Smooth muscle cell of the brain vasculature (primary cell): ENCODE measurements around the gene ARID3C.

Source experiments
- DNase-seq: peaks from one replicate; pipeline ENCODE4 v3.0.0-alpha.2; 2012; ENCODE audit warnings: low read depth, low spot score

Gene ARID3C, protein sequence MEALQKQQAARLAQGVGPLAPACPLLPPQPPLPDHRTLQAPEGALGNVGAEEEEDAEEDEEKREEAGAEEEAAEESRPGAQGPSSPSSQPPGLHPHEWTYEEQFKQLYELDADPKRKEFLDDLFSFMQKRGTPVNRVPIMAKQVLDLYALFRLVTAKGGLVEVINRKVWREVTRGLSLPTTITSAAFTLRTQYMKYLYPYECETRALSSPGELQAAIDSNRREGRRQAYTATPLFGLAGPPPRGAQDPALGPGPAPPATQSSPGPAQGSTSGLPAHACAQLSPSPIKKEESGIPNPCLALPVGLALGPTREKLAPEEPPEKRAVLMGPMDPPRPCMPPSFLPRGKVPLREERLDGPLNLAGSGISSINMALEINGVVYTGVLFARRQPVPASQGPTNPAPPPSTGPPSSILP

DNA sequence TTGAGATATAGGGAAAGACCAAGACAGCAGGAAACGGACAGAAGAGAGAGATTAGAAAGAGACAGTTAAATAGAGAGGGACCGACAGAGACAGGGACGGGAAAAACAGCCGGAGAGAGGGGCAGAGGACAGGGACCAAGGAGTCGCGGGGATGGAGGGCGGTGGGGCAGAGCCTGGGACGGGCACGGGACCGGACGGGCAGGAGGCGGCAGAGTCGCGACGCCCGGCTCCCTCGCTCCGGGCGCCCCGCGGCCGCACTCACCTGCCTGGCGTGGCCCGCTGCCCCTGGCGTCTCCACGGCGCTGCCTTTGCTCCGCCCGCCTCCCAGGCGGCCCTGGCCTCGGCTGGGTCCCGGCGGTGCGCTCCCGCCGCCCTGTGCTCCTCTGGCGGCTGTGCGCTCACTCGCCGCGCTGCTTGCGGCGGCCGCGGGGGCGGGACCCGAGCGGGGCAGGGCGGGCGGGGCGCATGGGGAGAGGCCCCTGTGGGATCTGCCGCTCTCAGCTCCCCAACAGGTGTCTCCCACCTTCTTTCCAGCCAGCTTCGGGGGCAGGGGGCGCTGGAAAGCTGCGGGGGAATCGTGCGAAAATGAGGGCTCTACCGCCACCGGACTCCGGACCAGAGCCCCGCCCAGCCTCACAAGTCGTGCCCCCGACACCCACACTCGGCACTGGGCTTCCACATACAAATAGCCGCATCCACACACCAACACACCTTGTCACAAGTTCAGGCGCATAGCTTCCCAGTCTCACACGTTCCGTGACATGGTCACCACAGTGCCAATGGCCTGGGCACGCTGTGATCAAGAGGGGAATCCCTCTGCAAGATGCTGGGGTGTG, at the start of gene ARID3C:
Gene ARID3C, minus strand, starts transcription at position 411 of the 835 bp plus-strand sequence. CDS start 1,052 bp downstream, outside the sequence.
- DNase-seq, result no peak

DNA sequence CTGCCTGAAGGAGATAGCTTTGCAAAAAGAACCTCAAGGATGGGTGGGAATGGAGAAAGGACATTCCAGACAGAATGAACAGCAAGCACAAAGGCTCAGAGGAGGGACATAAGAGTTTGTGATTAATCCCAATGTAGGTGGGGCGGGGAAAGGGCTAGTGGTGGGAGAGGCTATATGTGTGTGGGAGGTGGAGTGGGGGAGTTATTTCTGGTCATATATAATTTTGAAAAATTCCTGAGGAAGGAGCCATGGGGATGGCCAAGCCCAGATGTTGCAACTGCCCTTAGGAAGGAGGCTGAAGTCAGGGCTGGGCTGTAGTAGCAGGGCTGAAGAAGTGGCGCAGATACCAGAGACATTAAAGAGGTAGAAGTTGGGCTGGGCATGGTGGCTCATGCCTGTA, 47.0 kb upstream of the ARID3C start:
- no peak for DNase-seq

DNA sequence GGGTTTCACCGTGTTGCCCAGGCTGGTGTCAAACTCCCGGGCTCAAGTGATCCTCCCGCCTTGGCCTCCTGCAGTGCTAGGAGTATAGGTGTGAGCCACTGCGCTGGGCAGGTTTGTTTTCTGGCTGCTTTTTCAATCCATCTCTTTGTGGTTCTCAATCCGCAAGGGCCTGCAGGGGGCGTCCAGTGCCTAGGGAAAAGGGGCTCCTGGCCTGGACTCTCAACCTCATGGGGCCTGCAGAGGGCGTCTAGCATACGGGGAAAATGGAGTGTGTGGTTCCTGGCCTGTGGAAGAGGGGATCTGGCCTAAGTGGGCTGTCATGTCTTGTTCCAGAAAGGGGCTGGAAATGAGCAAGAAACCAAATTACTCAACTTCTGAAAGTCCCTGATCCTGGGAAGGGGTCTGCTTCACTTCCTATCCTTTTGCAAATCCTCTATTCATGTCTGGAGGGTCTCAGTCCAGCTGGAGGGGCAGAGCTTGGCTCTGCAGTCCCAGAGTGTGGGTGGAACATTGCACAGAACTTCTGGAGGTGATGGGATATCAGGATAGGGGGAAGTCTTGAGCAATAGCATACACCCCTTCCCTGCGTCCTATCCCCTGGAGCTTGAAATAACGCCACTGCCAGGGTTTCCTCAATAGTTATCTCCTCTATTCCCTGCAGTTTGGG, 46.3 kb upstream of the ARID3C start:
- DNase-seq, result no peak

DNA sequence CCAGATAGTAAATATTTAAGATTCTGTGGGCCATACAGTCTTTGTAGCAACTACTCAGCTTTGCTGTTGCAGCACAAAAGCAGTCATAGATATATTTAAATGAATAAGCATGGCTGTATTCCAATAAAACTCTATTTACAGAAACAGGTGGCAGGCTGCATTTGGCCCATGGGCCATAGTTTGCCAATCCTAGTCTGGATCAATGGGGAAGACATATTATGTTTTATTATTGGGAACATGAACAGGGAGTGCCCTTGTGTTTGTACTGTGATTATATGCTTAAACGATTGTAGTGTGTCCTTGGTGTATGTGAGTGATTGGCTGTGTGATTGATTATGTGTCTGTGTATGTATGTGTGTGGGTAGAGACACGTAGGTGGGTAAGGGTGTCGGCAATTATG, 45.6 kb upstream of the ARID3C start:
- DNase-seq, result no peak

DNA sequence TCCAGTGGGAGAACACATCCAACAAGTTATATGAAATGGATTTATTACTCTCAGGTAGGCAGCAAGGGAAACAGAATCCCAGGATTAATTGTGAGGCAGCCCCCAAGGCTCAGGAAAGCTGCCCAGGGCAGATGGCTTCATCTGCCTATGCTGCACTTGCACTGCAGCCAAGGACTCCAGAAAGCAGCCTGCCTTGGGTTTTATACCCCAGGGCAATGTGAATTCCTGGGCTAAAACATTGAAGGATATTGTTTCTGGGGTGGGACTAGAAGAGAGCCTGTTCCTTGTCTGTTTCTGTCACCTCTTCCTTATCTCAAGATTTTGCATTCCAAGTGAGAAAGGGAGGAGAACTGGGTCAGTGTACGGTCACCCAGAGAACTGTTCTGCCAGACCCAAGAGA, 42.4 kb upstream of the ARID3C start:
- no peak for DNase-seq

DNA sequence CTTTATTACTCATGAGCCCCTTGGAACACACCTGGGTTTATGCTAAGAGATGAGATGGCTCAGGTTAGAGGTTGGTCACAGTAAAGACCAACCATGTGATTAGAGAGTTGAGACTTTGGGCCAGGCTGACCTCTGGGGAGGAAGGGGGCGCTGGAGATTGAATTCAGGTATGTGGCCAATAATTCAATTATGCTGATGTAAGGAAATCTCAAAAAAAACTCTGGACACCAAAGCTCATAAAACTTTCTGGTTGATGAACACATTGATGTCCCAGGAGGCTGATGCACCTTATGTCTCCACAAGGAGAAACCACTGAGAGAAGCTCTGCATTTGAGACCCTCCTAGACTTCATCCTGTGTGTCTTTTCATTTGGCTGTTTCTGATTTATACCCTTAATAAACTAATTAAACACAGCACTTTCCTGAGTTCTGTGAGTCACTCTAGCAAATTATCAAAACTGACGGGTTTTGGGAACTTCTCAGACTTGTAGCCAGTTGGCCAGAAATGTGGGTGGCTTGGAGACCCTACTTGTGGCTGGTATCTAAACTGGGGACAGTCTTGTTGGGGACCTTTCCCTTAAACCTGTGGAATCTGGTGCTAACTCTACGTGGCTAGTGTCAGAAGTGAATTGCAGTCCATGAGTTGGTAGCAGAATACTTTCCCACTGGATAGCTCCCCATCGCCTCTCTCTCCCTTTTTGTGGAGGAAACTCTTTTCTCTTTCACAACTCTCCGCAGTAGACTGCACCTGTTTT, 41.1 kb upstream of the ARID3C start:
- DNase-seq, result no peak

DNA sequence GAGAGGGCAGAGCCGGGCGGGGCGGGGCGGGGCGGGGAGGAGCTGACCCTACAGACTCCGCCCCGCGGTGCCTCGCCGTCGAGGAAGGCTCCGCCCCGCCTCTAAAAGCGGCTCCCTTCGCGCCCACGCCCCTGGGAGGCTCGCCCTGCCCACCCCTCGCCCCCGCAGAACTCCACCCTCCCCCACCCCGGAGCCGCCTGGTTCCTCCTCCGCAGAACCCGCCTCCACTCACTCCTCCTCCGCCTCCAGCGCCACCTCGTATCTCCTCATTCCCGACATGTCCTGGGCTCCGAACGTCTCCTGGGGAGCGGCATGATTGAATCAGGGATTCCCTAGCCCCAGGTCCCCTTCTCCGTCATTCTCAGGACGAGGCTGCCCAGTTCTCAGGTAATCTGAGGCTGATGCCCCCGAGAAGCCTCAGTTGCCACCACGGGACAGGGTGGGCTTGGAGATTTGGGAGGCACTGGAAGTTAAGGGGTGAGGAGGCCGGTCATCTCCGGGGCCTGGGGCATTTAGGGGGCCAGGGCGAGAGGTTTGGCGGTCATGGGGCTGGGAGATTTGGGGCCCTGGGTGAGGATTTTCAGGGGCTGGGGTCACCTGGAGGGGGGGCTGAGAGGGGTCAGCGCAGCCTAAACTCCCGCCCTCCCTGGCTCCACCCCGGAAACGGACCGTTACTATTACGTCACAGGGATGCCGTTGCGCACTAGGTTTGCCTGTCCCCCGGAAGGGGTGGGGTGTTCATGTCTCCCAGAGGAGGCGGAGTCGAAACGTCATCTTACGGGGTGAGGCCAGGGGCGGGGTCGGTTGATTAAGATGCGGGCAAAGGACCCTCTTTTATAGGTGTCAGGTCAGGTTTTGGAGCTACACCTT, 36.8 kb upstream of the ARID3C start:
- DNase-seq, result peak; percentile 77

DNA sequence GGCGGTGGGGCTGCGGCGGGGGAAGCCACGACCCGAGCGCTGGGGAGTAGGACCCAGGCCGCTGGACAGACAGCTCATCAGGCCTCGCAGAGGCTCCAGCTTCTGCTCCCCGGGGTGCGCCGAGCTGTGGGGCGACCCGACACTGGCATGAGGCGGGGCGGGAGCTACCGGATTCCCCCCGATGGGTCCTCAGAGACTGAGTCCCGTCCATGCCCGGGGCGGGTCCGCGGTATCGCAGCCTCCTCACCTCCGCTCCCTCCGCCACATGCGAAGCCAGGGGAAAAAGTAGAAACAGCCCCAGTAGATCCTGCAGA, 36.2 kb upstream of the ARID3C start:
- no peak for DNase-seq

DNA sequence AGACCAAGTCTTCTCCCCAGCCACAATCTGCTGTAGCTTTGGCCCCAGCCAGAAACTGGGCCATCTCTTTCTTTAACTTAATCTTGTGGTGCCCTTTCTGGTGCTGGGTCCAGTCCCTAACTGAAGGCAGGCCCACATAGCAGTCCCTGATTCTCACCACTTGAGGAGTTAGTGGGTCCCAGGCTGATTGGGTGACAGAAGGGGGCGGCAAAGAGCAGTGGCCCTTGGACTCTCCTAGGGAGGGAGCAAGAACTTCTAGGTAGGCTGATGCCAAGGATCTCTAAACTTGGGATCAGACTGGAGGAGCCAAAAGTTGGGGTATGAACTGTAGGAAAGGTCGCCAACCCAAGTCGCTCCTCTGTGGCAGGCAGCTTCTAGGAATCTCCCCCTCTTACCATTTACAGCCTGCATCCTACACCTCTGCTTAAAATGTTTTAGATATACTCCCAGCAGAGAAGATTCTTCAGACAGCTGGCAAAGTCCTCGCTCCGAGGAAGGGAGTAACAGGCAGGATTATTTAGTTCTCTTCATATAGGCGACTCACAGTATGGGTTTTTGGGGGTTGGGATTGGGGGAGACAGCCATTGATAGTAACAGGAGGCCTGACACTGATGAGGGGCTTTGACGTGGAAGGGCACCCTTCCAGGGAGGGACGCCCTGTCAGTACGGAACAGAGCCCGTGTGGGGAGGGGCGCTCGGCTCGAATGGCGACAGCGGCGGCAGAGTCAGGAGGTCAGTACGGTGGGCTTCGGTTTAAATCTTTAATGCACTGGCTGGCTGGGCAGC, 35.6 kb upstream of the ARID3C start:
- DNase-seq, result peak; percentile 51

DNA sequence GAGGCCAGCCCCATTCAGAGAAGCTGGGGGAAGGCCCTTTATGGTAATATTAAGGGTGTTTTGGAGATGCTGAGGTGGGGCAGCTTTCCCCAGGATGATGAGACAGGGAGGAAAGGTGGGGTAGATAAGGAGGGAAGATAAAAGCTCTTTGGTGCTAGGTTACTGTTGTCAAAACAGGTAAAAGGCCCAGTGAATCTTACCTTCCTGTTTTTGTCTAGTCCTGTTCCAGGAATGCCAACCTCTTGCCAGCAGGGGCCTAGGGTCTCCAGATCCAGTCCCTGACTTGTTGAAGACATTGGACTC, 34.4 kb upstream of the ARID3C start:
- DNase-seq, result no peak

DNA sequence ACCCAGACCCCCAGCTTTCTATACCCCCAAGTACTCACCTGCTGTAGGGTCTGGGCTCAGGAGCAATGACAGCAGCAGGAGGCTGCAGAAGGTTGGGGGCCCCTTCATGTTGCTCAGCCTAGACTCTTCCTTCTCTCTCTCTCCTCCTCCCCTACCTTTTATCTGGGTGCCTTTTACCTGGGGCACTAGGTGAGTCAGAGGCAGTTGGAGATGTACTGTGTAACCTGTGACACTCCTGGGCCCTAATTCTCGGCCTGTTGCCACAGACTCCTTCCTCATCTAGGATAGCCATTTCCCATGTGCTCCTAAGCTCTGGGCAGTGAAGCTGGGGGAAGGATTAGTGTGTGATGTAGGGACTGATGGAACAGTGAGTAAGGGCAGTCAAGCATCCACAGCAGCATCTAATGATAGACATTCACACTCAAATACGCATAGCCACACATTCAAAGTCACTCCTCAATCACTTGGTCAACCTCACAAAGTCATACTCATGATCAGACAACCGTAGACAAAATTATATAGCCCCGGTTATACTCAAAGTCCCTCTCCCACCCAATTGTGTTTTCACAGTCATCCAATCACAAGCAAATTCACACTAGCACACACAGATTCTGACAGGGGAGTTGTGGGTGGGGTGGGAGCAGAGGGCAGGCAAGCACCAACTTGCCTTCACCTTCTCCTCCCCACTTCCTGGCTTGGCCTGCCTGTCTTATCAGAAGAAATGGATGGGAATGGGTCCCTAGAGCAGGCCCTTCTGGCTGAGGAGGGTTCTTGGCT, 33.8 kb upstream of the ARID3C start, which contains the start of gene CCL27:
Gene CCL27, minus strand, starts transcription at position 132 of the 777 bp plus-strand sequence. Its CDS starts 24 bp downstream, at position 108.
- DNase-seq, result no peak

DNA sequence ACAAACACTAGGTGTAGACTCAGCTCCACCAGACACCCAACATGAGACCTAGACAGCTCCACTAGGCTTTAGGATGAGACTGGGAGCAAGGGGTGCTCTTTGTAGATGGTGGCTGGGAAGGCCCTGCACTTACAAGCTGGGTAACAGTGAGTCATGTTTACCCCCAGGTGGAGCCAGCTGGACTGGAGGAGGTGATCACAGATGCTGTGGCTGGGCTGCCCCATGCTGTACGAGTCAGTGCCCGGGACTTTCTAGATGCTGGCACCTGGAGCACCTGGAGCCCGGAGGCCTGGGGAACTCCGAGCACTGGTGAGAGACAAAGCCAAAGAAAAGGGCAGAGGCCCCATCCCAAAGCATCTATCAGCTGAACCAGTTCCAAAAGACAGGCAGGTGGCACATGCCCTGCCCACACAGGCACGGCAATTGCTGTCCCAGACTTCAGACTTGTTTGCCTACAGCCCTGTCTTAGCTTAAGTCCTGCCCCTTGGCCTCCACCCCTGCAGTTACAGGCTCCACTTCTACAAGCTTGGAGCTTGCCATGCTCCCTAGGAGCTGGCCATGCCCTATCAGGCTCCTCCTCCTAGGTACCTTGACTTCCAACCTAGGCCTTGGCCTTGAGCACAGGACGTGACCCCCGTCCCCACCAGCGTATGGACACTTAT, 30.9 kb upstream of the ARID3C start:
- DNase-seq, result no peak

DNA sequence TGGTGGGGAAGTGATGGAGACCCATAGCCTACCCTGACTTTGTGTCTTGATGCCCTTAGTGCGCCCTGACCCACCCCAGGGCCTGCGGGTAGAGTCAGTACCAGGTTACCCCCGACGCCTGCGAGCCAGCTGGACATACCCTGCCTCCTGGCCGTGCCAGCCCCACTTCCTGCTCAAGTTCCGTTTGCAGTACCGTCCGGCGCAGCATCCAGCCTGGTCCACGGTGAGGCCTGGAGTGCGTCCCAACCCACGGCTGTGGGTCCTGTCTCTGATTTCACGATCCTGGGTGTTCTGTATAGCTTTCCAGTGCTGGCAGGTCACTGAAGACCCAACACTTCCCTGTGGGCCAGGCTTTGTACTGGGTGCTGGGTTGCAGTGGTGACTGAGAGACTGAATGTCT, 29.6 kb upstream of the ARID3C start:
- DNase-seq, result no peak

DNA sequence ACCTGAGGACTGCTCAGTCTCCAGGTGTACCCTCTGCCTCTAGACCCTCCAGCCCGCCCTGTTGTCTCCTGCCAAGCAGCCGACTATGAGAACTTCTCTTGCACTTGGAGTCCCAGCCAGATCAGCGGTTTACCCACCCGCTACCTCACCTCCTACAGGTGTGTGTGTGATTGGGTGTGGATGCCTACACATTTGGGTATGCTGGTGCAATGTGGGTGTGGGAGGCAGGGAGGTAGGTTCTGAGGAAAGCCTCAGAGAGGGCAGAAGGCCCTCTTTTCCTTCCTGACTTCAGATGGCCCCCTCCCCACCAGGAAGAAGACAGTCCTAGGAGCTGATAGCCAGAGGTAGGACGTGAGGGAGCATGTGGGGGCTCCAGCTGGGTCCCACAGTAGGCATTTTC, 28.1 kb upstream of the ARID3C start:
- no peak for DNase-seq

DNA sequence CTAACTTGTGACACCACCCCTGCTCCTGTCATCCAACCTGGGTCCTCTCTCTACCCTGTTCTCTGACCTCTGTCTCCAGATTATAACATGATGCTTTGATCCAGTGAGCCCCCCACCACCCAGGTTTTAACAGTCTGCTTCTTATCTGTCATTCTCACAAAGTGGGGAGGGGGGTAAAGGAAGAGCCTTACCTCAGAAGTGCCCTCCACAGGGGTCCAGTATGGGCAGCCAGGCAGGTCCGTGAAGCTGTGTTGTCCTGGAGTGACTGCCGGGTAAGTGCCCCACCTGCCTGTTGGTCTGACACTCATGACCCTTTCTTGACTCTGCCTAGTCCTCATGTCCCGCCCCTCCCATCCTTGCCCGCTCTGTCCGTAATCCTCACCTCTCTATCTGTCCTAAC, 26.5 kb upstream of the ARID3C start:
- no peak for DNase-seq

DNA sequence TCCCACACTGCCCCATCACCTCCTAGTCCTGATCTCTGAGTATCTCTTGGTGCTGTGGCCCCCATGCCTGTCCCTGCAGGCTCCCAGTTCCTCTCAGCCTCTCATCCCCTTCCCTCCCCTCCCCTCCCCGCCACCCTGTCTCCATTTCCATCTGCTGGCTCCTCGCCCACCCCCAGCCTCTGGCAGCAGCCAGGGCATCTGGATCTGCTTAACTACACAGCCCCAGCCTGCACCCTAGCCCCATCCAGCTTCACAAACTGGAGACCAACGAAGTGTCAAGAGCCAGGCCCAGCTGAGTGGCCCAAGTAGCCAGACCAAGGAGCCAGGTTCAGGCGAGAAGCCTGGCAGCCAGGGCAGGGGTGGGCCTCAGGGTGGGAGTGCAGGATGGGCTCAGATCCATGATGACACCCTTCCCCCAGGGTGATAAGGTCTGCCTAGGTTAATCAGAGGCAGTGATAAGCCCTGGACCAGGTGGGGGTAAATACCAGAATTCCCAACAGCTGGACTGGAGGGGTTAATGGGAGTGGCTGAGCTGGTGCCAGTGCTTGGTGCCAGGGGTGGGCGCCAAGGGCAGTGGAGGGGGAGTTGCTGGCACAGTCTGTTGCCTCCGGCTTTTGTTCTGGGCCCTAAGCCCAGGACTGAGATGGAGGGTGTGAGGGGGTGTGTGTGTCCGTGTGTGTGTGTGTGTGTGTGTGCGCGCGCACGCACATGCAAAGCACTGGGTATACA, 25.6 kb upstream of the ARID3C start:
- no peak for DNase-seq

DNA sequence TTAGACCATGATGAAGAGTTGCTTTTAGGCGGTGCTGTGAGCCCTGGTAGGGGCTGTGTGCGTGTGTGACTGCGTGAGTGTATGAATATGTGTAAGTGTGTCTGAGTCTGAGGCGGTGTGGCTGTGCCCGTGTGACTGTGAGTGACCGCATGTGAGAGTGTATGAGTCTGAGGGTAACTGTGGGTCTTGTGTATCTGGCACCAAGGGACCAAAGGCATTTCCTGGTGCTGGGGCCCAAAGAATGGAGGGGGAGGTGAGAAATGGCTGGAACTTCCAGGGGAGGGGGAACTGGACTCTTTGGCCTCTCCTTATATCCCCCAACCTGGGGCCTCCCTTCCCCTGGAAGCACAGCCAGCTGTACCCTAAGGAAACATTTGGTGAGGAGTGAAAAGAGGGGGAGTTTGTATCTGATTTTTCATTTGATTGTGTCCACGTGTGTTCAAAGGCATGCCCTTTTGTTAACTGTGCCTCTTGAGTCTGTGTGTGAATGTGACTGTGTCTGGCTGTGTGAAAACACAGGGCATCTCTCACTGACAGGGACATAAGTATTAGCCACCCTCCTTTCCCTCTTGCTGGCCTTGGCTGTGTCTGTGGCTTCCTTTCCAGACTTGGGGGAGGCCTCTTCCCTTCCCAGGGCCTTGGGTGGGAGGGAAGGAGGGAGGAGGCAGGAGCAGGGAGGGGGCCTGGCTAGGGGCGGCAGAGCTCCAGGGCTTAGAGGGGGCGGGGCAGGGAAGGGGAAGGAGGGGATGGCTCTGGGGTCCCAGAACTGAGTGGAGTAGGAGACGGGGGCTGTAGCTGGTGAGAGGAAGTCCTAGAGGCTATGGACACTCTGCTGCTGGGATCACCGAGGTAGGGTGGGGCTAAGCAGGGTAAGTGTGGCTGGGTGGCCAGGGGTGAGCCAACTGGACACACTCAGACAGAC, 24.5 kb upstream of the ARID3C start:
- DNase-seq, result no peak
